BE2C (cell line): ENCODE results near the gene CSKMT.

Experiments
- DNase-seq: peaks from one replicate; pipeline ENCODE4 v3.0.0-alpha.2; 2020
- H3K27me3 ChIP-seq: fragments of 250-450 bp; sonication (Bioruptor Pico); 2 replicates; pipeline ENCODE4 v1.5.1; 2020; ENCODE audit warnings: mild to moderate bottlenecking
- H3K36me3 ChIP-seq: fragments of 250-450 bp; sonication (Bioruptor Pico); 2 replicates; pipeline ENCODE4 v1.5.1; 2020; ENCODE audit warnings: mild to moderate bottlenecking
- H3K4me1 ChIP-seq: fragments of 250-450 bp; sonication (Bioruptor Pico); 2 replicates; pipeline ENCODE4 v1.5.1; 2020
- H3K4me3 ChIP-seq: 2 replicates; pipeline ENCODE4 v1.5.1; 2011; ENCODE audit warnings: low read depth, low read length
- H3K9me3 ChIP-seq: fragments of 250-450 bp; sonication (Bioruptor Pico); 2 replicates; pipeline ENCODE4 v1.5.1; 2020
- TF ChIP-seq, protein P1 (sequence below): IDR thresholded peaks from 2 replicates; pipeline ENCODE4 v1.5.1; 2012; ENCODE audit warnings: mild to moderate bottlenecking, low read depth, low read length

CSKMT gene

DNA sequence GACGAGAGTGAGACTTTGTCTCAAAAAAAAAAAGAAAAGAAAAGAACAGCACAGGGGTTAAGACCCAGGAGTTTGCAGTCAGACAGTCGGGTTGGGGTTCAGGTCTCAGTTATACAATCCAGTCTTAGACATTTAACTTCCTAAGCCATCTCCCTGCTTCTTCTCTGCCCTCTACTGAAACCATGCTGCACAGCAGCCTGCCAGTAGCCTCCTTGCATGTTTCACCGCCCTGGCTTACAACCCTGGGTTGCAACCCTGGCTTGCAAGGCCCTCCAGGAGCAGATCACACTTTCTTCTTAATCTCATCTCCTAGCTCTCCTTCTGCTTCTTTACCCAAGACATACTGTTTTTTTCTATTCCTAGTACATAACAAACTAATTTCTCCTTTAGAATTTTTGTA lies 37.4 kb upstream of the CSKMT start:
- H3K36me3 ChIP-seq, result peaks cover 37% of the 10 kb centered on the region
- no peaks in the 10 kb centered on the region for H3K9me3 ChIP-seq
- H3K4me1 ChIP-seq, result no peaks in the 10 kb centered on the region
- no peak overlapping the region for H3K4me3 ChIP-seq
- DNase-seq, result no peak
- TF ChIP-seq, protein P1, sequence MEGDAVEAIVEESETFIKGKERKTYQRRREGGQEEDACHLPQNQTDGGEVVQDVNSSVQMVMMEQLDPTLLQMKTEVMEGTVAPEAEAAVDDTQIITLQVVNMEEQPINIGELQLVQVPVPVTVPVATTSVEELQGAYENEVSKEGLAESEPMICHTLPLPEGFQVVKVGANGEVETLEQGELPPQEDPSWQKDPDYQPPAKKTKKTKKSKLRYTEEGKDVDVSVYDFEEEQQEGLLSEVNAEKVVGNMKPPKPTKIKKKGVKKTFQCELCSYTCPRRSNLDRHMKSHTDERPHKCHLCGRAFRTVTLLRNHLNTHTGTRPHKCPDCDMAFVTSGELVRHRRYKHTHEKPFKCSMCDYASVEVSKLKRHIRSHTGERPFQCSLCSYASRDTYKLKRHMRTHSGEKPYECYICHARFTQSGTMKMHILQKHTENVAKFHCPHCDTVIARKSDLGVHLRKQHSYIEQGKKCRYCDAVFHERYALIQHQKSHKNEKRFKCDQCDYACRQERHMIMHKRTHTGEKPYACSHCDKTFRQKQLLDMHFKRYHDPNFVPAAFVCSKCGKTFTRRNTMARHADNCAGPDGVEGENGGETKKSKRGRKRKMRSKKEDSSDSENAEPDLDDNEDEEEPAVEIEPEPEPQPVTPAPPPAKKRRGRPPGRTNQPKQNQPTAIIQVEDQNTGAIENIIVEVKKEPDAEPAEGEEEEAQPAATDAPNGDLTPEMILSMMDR, result 0 out of 2 replicates have a peak, but pooled peaks have one; percentile 13
- no peaks in the 10 kb centered on the region for H3K27me3 ChIP-seq

DNA sequence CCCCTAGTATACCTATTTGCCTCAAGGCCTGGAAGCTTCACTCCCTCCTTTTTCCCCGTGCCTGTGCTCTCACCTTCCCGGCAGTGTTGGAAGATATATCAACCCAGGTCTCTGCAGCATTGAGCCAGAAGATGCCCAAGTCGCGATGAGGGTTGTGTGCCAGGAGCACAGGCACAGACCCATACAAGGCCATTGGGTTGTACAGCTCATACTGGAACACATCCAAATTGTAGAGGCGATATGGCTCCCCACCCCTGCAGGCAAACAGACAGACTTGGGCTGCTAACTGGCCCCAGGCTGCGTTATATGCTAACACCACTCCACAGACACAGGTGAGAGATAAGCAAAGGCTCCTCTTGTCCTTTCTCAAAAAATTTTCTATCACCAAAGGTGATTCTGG lies 32.6 kb upstream of the CSKMT start:
- peaks cover 43% of the 10 kb centered on the region for H3K36me3 ChIP-seq
- H3K27me3 ChIP-seq, result no peaks in the 10 kb centered on the region
- H3K4me1 ChIP-seq, result no peaks in the 10 kb centered on the region
- DNase-seq, result no peak
- no peaks in the 10 kb centered on the region for H3K9me3 ChIP-seq
- H3K4me3 ChIP-seq, result no peak overlapping the region
- TF ChIP-seq, protein P1, result no peak

DNA sequence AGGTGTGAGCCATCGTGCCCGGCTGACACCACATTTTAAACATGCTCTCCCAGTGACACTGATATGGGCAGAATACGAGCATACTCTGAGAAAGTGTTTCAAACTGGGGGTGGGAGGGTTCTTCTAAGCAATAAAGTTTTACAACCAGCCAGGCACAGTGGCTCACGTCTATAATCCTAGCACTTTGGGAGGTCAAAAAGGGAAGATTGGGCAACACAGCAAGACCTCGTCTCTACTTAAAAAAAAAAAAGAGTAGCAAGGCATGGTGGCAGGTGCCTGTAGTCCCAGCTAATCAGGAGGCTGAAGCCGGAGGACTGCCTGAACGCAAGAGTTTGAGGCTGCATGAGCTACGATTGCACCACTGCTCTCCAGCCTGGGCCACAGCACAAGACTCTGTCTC lies 20.9 kb upstream of the CSKMT start:
- Histone ChIP-seq H3K9me3 (no peaks in the 10 kb centered on the region), H3K4me3 (no peak overlapping the region), H3K36me3 (peaks cover 11% of the 10 kb centered on the region), H3K27me3 (no peaks in the 10 kb centered on the region), H3K4me1 (no peaks in the 10 kb centered on the region)
- DNase-seq, result no peak
- TF ChIP-seq, protein P1, result no peak

DNA sequence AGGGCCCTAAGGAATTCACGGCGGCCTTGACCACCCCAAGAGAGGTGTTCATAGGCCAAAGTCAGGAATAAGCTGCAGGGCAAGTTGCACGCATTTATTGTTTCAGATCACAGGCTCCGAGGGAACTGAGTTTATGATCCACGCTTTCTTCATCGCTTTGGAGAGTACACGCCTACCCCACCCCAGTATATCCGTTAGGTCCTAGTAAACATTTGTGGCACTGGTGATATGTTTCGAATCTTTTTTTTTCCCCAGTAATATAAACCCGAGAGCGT lies 19.5 kb upstream of the CSKMT start:
- DNase-seq, result no peak
- peaks cover 12% of the 10 kb centered on the region for H3K36me3 ChIP-seq

DNA sequence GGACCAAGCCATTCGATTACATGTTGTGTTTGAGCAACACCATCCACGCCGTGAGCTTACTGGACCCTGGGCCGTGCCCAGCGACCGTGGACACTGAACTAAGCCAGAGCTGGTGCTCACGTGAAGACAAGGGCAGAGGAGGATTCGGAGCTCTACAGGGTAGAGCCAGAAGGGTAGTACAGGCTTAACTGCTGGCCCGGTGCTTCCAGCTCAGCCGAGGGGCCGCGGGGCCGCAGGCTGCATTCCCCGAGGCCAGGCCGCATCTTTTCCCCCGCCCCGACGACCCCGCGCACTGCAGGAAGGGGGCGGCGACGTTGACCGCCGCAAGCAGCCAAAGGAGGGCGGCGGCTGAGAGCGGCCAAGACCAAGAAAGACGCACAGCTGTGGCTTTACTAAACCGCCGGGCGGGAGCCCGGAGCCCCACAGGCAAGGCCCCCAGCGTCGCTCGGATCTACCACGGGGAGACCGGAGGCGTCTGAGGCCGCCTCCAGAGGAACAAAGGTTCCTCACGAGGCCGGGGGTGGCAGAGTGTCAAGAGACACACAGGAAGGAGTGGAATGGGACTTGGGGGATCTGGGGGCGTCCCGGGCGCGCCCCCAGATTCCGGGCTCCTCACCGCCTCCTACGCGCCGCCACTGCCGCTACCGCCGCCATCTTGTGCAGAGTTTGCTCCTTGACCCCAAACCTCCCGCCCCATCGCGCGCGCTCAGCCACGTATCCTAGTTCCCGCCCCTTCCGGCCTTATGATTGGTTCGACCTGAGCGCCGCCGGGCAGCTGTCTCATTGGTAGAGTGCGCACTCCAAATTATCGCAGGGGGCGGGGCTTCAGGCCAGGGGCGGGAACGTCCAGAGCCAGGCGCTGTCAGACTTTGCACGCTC lies 18.9 kb upstream of the CSKMT start, which contains the start of gene GANAB:
TSS of gene GANAB (minus strand) at position 668 of the 879 bp plus-strand sequence. CDS start at position 654, 14 bp downstream.
- Histone ChIP-seq H3K36me3 (peaks cover 12% of the 10 kb centered on the region), H3K9me3 (no peaks in the 10 kb centered on the region), H3K4me1 (no peaks in the 10 kb centered on the region), H3K27me3 (no peaks in the 10 kb centered on the region), H3K4me3 (peak within 1 kb of the TSS; percentile 87)
- DNase-seq, result peak; percentile 97
- TF ChIP-seq, protein P1, result no peak

More for the DNA sequence above, 19.5 kb upstream of the CSKMT start:
- Histone ChIP-seq H3K4me3 (peak overlapping the region; percentile 87), H3K27me3 (no peaks in the 10 kb centered on the region), H3K4me1 (no peaks in the 10 kb centered on the region), H3K9me3 (no peaks in the 10 kb centered on the region)
- TF ChIP-seq, protein P1, result no peak

DNA sequence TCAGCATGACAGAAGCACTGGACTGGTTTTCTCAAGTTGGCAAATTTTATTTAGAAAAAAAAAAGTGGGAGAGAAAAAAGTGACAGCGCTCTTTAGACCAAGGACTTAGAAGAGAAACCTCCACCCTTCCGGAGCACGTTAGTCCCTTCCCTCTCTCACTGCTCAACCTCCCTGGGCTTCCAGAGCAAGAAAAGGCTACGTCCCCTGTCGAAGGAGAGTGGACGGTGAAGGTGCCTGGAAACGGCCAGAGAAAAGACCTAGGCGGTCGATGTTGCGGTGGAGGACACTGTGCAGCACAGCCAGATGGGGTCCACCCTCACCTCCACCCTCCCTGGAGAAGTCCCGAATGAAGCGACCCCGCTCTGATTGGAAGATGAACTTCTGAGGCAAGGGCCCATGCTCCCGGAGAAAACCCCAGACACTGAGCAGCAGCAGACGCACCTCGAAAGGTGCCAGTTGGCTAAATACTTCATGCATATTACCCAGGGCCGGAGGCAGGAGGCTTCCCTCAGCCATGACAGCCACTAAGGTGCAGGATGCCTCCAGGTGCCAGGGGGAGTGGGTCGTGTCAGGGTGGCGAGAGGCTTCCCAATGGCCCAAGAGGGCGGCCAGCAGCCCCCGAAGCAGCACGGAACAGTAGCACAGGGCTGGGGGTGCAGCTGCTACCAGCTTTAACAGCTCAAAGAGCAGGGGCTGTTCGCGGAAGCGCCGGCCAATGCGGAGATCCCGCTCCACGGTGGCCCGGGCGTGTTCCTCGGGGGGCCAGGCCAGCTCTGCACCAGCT lies 18.1 kb upstream of the CSKMT start:
- no peaks in the 10 kb centered on the region for H3K4me1 ChIP-seq
- peak overlapping the region; percentile 1; the same call in 1 of the 2 replicates for H3K4me3 ChIP-seq
- no peaks in the 10 kb centered on the region for H3K9me3 ChIP-seq
- TF ChIP-seq, protein P1, result no peak
- H3K36me3 ChIP-seq, result peaks cover 12% of the 10 kb centered on the region
- no peaks in the 10 kb centered on the region for H3K27me3 ChIP-seq
- DNase-seq, result no peak
